HEK293T (cell line): ENCODE data around the gene HSPB6.

Experiments used
- BHLHE40 ChIP-seq: fragments of 450-650 bp; IDR thresholded peaks from 2 replicates; pipeline ENCODE4 v1.6.1; 2016; ENCODE audit warnings: mild to moderate bottlenecking, moderate library complexity, borderline replicate concordance
- CTBP1 ChIP-seq: fragments of 450-650 bp; IDR thresholded peaks from 2 replicates; pipeline ENCODE4 v1.6.1; 2016; ENCODE audit warnings: borderline replicate concordance
- L3MBTL2 ChIP-seq: fragments of 450-650 bp; conservative IDR thresholded peaks from 2 replicates; pipeline ENCODE4 v1.6.1; 2016; ENCODE audit warnings: mild to moderate bottlenecking
- SP1 ChIP-seq: fragments of 450-650 bp; IDR thresholded peaks from 2 replicates; pipeline ENCODE4 v1.6.1; 2017
- SUZ12 ChIP-seq: fragments of 450-650 bp; IDR thresholded peaks from 2 replicates; pipeline ENCODE4 v1.6.1; 2016; ENCODE audit warnings: mild to moderate bottlenecking
- TARDBP ChIP-seq: fragments of 450-650 bp; IDR thresholded peaks from 2 replicates; pipeline ENCODE4 v1.6.1; 2016
- TF ChIP-seq, protein P1 (sequence below): fragments of 450-650 bp; IDR thresholded peaks from 2 replicates; pipeline ENCODE4 v1.6.1; 2016

DNA sequence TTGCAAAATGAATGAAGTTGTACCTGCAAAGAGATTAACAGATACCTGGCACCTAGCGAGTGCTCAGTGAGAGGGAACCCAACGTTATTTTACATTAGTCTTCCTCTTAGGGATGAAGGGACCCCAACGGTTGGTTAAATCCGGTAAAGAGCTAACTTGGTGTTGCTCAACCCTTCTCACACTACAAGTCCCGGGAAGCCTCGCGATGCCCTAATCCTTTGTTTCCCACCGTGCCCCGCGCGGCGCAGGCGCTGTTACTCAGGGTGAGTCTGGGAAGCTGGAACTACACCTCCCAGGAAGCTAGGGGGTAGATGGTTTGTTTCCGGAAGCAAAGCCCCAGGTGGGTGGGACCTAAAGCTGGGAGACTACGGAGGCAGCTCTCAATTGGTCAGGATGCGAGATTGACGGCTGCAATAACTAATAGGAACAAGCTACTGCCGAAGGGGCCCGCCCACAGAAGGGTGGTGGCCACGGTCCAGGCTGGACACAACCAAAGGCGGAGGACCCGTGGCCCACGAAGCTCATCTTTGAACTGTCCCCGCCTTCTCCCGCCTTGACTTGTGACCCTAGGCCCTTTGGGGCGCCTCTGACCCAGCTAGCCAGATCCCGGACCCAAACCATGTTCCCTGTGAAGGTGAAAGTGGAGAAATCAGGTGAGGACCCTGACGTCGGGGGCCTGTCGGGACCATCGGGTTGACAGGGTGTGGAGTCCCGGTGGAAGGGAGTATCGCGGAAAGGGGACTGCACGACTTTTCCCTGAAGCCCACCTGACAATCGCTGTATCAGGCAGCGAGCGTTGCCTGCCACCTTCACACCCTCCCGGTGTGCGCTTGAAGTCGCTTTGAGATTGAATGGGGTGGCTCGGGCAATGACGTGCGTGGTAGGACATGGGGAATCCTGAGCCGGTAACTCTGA lies 8.5 kb downstream of the HSPB6 start, which contains the start of gene LIN37:
- TF ChIP-seq SUZ12 (no peak), SP1 (no peak), BHLHE40 (no peak), TARDBP (no peak), L3MBTL2 (peak; percentile 70), CTBP1 (no peak)
- TF ChIP-seq, protein P1, sequence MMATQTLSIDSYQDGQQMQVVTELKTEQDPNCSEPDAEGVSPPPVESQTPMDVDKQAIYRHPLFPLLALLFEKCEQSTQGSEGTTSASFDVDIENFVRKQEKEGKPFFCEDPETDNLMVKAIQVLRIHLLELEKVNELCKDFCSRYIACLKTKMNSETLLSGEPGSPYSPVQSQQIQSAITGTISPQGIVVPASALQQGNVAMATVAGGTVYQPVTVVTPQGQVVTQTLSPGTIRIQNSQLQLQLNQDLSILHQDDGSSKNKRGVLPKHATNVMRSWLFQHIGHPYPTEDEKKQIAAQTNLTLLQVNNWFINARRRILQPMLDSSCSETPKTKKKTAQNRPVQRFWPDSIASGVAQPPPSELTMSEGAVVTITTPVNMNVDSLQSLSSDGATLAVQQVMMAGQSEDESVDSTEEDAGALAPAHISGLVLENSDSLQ = peak; percentile 99
